ENCODE measurements around the gene HABP4. TPM values are rescaled to one million over a fixed set of nuclear protein-coding genes. Genes with fewer than 3 reads are reported as not detected.

Gene HABP4
- total and polyA plus RNA-seq, 4 donors, result 1.1 to 4.0 (median 2.9) TPM

DNA sequence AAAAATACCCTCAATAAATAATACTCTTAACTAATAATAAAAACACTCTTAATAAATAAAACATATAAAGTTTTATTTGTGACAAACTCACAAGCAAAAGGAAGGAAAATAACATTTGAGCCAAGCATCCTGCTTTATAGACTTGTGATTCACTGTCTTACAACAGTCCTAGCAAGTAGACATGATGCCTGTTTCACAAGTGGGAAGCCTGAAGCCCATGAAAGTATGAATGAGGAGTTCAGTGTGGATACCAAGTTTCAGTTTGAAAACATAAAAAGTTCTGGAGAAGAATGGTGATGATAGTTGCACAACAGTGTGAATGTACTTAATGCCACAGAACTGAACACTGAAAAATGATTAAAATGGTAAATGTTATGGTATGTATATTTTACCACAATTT is 10.9 kb downstream of the HABP4 start:
- H3K4me1 ChIP-seq (ENCODE audit: control insufficient read depth in 4 of 4, insufficient read depth in 4 of 4, low read length in 3 of 4), result no peaks in the 10 kb centered on the region
- no peaks in the 10 kb centered on the region for H3K36me3 ChIP-seq (ENCODE audit: control insufficient read depth in 4 of 4, insufficient read depth in 3 of 4, low read depth in 1 of 4, low read length in 3 of 4)
- no peak for DNase-seq (ENCODE audit: low spot score)
- no peaks in the 10 kb centered on the region for H3K9me3 ChIP-seq (ENCODE audit: control insufficient read depth in 4 of 4, low read length in 3 of 4)
- no peak overlapping the region for H3K9ac ChIP-seq (ENCODE audit: low read depth in 1 of 2, low read length in 2 of 2)
- H3K27ac ChIP-seq (ENCODE audit: low read depth in 1 of 2, low read length in 2 of 2), result no peak overlapping the region
- TF ChIP-seq GABPA (IDR thresholded peaks at IDR 0.05 in 1 of 2, conservative IDR thresholded peaks at IDR 0.05 in 1 of 2), result no peak
- TF ChIP-seq, protein P1, sequence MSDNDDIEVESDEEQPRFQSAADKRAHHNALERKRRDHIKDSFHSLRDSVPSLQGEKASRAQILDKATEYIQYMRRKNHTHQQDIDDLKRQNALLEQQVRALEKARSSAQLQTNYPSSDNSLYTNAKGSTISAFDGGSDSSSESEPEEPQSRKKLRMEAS (IDR thresholded peaks at IDR 0.05), result no peak
- no peak for TF ChIP-seq FOXA1 (IDR thresholded peaks at IDR 0.05)
- no peak for TF ChIP-seq RAD21 (IDR thresholded peaks at IDR 0.05)
- TF ChIP-seq YY1 (IDR thresholded peaks at IDR 0.05), result no peak
- no peak for TF ChIP-seq NR2F2 (IDR thresholded peaks at IDR 0.05)
- TF ChIP-seq JUND (IDR thresholded peaks at IDR 0.05), result no peak
- no peak overlapping the region for H3K4me3 ChIP-seq (ENCODE audit: low read depth in 1 of 3, low read length in 3 of 3)
- no peaks in the 10 kb centered on the region for H3K27me3 ChIP-seq (ENCODE audit: control insufficient read depth in 4 of 4, insufficient read depth in 4 of 4, low read length in 3 of 4)

DNA sequence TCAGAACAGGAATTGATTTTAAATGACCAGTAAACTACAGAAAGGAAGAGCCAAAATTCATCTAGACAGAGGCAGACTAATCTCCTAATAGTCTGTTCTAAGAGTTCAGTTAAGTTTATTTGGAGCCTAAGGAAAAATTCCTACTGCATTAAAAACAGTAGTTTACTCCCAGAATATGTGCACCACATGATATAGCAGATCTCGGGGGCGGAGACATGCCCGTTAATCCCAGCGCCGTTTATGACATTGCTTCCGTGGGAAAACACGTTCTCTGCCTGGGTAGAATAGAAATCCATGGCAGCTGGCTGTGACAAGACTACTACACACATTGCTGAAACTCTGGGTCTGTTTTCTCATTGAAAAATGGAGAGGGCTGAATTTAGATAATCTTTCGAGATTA is 11.4 kb downstream of the HABP4 start:
- no peak for TF ChIP-seq SP1 (IDR thresholded peaks at IDR 0.05)
- TF ChIP-seq, protein P2, sequence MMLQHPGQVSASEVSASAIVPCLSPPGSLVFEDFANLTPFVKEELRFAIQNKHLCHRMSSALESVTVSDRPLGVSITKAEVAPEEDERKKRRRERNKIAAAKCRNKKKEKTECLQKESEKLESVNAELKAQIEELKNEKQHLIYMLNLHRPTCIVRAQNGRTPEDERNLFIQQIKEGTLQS (IDR thresholded peaks at IDR 0.05), result no peak
- TF ChIP-seq, protein P3, sequence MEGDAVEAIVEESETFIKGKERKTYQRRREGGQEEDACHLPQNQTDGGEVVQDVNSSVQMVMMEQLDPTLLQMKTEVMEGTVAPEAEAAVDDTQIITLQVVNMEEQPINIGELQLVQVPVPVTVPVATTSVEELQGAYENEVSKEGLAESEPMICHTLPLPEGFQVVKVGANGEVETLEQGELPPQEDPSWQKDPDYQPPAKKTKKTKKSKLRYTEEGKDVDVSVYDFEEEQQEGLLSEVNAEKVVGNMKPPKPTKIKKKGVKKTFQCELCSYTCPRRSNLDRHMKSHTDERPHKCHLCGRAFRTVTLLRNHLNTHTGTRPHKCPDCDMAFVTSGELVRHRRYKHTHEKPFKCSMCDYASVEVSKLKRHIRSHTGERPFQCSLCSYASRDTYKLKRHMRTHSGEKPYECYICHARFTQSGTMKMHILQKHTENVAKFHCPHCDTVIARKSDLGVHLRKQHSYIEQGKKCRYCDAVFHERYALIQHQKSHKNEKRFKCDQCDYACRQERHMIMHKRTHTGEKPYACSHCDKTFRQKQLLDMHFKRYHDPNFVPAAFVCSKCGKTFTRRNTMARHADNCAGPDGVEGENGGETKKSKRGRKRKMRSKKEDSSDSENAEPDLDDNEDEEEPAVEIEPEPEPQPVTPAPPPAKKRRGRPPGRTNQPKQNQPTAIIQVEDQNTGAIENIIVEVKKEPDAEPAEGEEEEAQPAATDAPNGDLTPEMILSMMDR (IDR thresholded peaks at IDR 0.05; ENCODE audit: low read depth, low read length, missing input control), result no peak
- no peak for TF ChIP-seq JUND (IDR thresholded peaks at IDR 0.05)
- no peak for TF ChIP-seq HNF4G (IDR thresholded peaks at IDR 0.05)
- TF ChIP-seq, protein P1 (IDR thresholded peaks at IDR 0.05), result no peak
- TF ChIP-seq, protein P4, sequence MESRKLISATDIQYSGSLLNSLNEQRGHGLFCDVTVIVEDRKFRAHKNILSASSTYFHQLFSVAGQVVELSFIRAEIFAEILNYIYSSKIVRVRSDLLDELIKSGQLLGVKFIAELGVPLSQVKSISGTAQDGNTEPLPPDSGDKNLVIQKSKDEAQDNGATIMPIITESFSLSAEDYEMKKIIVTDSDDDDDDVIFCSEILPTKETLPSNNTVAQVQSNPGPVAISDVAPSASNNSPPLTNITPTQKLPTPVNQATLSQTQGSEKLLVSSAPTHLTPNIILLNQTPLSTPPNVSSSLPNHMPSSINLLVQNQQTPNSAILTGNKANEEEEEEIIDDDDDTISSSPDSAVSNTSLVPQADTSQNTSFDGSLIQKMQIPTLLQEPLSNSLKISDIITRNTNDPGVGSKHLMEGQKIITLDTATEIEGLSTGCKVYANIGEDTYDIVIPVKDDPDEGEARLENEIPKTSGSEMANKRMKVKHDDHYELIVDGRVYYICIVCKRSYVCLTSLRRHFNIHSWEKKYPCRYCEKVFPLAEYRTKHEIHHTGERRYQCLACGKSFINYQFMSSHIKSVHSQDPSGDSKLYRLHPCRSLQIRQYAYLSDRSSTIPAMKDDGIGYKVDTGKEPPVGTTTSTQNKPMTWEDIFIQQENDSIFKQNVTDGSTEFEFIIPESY (IDR thresholded peaks at IDR 0.05), result no peak
- no peak for TF ChIP-seq FOXA1 (IDR thresholded peaks at IDR 0.05)
- TF ChIP-seq HNF4A (conservative IDR thresholded peaks at IDR 0.05), result no peak
- no peak for TF ChIP-seq FOXA2 (IDR thresholded peaks at IDR 0.05)
- no peak for TF ChIP-seq RXRA (IDR thresholded peaks at IDR 0.05)
- no peak for TF ChIP-seq YY1 (IDR thresholded peaks at IDR 0.05)
- no peak for TF ChIP-seq RAD21 (IDR thresholded peaks at IDR 0.05)
- no peak for TF ChIP-seq TAF1 (conservative IDR thresholded peaks at IDR 0.05)
- TF ChIP-seq, protein P5, sequence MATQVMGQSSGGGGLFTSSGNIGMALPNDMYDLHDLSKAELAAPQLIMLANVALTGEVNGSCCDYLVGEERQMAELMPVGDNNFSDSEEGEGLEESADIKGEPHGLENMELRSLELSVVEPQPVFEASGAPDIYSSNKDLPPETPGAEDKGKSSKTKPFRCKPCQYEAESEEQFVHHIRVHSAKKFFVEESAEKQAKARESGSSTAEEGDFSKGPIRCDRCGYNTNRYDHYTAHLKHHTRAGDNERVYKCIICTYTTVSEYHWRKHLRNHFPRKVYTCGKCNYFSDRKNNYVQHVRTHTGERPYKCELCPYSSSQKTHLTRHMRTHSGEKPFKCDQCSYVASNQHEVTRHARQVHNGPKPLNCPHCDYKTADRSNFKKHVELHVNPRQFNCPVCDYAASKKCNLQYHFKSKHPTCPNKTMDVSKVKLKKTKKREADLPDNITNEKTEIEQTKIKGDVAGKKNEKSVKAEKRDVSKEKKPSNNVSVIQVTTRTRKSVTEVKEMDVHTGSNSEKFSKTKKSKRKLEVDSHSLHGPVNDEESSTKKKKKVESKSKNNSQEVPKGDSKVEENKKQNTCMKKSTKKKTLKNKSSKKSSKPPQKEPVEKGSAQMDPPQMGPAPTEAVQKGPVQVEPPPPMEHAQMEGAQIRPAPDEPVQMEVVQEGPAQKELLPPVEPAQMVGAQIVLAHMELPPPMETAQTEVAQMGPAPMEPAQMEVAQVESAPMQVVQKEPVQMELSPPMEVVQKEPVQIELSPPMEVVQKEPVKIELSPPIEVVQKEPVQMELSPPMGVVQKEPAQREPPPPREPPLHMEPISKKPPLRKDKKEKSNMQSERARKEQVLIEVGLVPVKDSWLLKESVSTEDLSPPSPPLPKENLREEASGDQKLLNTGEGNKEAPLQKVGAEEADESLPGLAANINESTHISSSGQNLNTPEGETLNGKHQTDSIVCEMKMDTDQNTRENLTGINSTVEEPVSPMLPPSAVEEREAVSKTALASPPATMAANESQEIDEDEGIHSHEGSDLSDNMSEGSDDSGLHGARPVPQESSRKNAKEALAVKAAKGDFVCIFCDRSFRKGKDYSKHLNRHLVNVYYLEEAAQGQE (IDR thresholded peaks at IDR 0.05), result no peak
- TF ChIP-seq NR2F2 (IDR thresholded peaks at IDR 0.05), result no peak
- TF ChIP-seq EGR1 (IDR thresholded peaks at IDR 0.05; ENCODE audit: low read depth in 2 of 2), result no peak
- no peak for TF ChIP-seq GABPA (IDR thresholded peaks at IDR 0.05 in 1 of 2, conservative IDR thresholded peaks at IDR 0.05 in 1 of 2)
- Histone ChIP-seq H3K27me3 (ENCODE audit: control insufficient read depth in 4 of 4, insufficient read depth in 4 of 4, low read length in 3 of 4) (no peaks in the 10 kb centered on the region), H3K9ac (ENCODE audit: low read depth in 1 of 2, low read length in 2 of 2) (no peak overlapping the region), H3K4me1 (ENCODE audit: control insufficient read depth in 4 of 4, insufficient read depth in 4 of 4, low read length in 3 of 4) (no peaks in the 10 kb centered on the region), H3K4me3 (ENCODE audit: low read depth in 1 of 3, low read length in 3 of 3) (no peak overlapping the region), H3K27ac (ENCODE audit: low read depth in 1 of 2, low read length in 2 of 2) (no peak overlapping the region), H3K9me3 (ENCODE audit: control insufficient read depth in 4 of 4, low read length in 3 of 4) (no peaks in the 10 kb centered on the region), H3K36me3 (ENCODE audit: control insufficient read depth in 4 of 4, insufficient read depth in 3 of 4, low read depth in 1 of 4, low read length in 3 of 4) (no peaks in the 10 kb centered on the region)
- WGBS, result 96% methylated on average over 8 of the region's 8 CpGs
- no peak for DNase-seq (ENCODE audit: low spot score)

Measured in liver (tissue), 9 donors.